HG03025 (cell line): ENCODE measurements around the gene DDA1.

Experiments
- ATAC-seq: cut with Tn5 transposase; IDR thresholded peaks from one replicate; pipeline ENCODE4 v1.9.1; 2021; ENCODE audit warnings: mild to moderate bottlenecking, moderate library complexity; ENCODE audit not compliant: unreplicated experiment, low FRiP score

The DDA1 gene

GRCh38 chr19:17309965-17310461, 650 bp downstream of the DDA1 start:
- no peak for ATAC-seq

- no peak for ATAC-seq
Observed at GRCh38 chr19:17311455-17312188, 2.3 kb downstream of the DDA1 start.

- ATAC-seq = no peak
Observed at GRCh38 chr19:17312189-17313113, 3.1 kb downstream of the DDA1 start.

- no peak for ATAC-seq
Observed at GRCh38 chr19:17314007-17314593, 4.7 kb downstream of the DDA1 start.

- no peak for ATAC-seq
Observed at GRCh38 chr19:17318966-17319365, 9.6 kb downstream of the DDA1 start.

GRCh38 chr19:17319473-17320238, 10.3 kb downstream of the DDA1 start:
- no peak for ATAC-seq

- ATAC-seq = no peak
Observed at GRCh38 chr19:17320435-17320834, 11.1 kb downstream of the DDA1 start.

- ATAC-seq = no peak
Observed at GRCh38 chr19:17321655-17322489, 12.5 kb downstream of the DDA1 start.

GRCh38 chr19:17322854-17323253, 13.5 kb downstream of the DDA1 start:
- no peak for ATAC-seq

GRCh38 chr19:17323300-17323963, 14.1 kb downstream of the DDA1 start:
- ATAC-seq = no peak

- ATAC-seq = no peak
Observed at GRCh38 chr19:17323964-17324332, 14.6 kb downstream of the DDA1 start.

GRCh38 chr19:17324357-17325114, 15.2 kb downstream of the DDA1 start:
- no peak for ATAC-seq

- no peak for ATAC-seq
Observed at GRCh38 chr19:17325133-17325532, 15.8 kb downstream of the DDA1 start.

- no peak for ATAC-seq
Observed at GRCh38 chr19:17325881-17326594, 16.7 kb downstream of the DDA1 start.

GRCh38 chr19:17326595-17326966, 17.2 kb downstream of the DDA1 start:
- ATAC-seq = no peak

GRCh38 chr19:17327068-17327653, 17.8 kb downstream of the DDA1 start:
- no peak for ATAC-seq
